HG02642 (cell line): ENCODE measurements around the gene IFNA16.
"Not testable (repeated sequence)": the region's sequence is repeated elsewhere in the genome, so short reads cannot be mapped to it uniquely, and the experiment has no call there.

Experiments used
- ATAC-seq: cut with Tn5 transposase; IDR thresholded peaks from one replicate; pipeline ENCODE4 v1.9.1; 2021; ENCODE audit warnings: mild to moderate bottlenecking; ENCODE audit not compliant: unreplicated experiment, poor library complexity

IFNA16 gene

DNA sequence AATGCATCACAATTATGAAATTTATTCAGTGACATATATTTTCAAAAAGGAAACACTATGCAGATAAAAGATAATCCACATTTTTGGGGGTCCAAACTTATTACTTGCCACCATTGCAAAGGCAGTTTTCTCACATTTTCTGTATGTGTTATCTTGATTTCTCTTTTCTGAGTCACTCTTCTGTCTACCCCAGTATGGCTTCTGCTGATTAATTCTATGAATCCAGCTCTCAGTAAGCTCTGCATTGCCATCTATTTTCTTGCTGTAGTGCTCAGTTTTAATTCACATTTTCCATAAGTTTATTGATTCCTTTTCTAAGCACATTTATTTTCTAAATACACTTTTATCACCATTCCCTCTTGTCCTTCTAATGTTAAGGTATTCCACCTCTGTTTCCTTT lies 11.9 kb downstream of the IFNA16 start:
- ATAC-seq = no peak

DNA sequence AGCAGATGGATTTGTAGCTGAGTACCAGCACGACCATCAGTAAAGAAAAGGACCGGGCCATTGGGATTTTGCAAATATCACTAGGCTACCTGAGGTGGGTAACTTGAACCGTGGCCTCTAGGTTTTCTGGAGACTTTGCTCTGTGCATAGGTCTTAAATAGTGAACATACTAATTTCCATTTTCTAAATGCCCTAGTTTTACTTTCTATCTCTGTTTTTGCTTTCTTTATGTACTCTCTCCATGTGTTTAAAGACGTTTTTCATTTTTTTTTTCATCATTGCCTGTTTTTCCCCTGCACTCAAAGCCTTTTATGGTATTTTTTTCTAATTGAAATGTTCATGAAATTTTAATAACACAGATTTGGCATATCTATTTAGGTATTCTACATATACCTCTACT lies 15.0 kb downstream of the IFNA16 start, which contains the start of gene IFNA7:
TSS of gene IFNA7 (minus strand) at position 101 of the 400 bp plus-strand sequence. CDS start at position 61, 40 bp downstream.
- not testable (repeated sequence) for ATAC-seq

DNA sequence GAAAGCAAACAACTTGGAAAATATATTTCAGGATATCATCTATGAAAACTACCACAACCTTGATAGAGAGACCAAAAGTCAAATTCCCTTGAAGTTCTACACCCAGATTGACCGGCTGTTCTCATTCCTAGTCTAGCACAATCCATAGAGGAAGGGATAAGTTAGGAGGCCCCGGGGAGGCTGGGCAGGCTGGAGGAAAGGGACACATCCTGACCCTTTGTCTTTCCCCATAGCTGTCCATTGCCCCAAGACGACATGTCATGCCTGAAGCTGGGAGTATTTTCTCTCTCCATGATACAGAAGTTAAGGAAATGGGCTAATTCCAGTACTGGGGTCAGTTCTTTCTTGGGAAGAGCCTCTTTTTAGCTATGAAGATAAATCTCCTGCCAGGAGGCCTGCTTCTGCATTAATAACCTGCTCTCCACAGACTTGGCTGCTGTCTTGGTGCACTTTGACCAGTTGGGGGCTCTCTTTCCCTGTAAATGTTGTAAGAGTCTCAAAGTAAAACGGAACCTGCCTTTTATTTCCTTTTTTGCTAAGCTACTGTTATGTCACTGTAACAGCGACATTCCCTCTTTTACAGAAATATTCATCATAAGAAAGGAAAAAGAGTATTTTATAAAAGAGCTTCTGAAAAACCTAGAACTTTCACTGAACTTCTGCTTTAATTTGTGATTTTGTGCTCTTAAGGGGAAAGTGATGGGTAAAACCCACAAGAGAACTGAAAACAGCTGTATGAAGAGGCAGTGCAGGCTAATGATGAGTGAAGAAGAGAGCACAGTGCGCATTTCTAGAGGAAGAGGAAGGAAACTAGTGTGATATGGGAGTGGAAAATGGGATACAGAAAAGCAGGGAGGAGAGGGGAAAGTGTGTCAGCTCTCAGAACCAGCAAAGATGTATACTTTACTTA lies 22.0 kb downstream of the IFNA16 start:
- ATAC-seq = peak; percentile 96

DNA sequence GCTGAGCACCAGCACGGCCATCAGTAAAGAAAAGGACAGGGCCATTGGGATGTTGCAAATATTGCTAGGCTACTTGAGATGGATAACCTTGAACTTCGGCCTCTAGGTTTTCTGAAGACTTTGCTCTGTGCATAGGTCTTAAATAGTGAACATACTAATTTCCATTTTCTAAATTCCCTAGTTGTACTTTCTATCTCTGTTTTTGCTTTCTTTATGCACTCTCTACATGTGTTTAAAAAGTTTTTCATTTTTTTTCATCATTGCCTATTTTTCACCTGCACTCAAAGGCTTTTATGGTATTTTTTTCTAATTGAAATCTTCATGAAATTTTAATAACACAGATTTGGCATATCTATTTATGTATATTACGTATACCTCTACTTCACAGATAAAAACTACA lies 29.6 kb downstream of the IFNA16 start, which contains the start of gene IFNA4:
TSS of gene IFNA4 (minus strand) at position 101 of the 400 bp plus-strand sequence. CDS start at position 45, 56 bp downstream.
- not testable (repeated sequence) for ATAC-seq

DNA sequence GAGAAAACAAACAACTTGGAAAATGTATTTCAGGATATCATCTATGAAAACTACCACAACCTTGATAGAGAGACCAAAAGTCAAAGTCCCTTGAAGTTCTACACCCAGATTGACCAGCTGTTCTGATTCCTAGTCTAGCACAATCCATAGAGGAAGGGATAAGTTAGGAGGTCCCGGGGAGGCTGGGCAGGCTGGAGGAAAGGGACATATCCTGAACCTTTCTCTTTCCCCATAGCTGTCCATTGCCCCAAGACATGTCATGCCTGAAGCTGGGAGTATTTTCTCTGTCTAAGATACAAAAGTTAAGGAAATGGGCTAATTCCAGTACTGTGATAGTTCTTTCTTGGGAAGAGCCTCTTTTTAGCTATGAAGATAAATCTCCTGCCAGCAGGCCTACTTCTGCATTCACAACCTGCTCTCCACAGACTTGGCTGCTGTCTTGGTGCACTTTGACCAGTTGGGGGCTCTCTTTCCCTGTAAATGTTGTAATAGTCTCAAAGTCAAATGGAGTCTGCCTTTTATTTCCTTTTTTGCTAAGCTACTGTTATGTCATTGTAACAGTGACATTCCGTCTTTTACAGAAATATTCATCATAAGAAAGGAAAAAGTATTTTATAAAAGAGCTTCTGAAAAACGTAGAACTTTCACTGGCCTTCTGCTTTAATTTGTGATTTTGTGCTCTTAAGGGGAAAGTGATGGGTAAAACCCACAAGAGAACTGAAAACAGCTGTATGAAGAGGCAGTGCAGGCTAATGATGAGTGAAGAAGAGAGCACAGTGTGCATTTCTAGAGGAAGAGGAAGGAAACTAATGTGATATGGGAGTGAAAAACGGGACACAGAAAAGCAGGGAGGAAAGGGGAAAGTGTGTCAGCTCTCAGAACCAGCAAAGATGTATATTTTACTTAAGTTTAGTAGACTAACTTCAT lies 34.0 kb downstream of the IFNA16 start:
- ATAC-seq = peak; percentile 98

DNA sequence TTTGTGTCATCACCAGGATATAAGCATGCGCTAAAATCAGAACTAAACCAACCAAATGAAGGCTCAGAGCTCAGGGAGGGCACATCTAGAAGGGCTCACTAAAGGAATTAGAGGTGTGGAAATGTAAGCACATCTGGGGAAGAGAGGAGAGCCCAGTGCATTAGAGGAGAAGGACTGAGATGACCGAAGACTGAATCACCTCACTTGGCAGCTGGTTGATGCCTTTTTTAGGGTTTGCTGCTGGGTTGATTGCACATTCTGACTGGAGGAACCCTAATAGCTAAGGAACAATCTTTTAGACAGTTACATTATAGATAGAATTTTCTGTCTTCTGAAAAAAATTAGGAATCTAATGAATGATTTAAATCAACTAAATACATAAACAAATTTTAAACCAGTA lies 42.4 kb downstream of the IFNA16 start:
- ATAC-seq = no peak

DNA sequence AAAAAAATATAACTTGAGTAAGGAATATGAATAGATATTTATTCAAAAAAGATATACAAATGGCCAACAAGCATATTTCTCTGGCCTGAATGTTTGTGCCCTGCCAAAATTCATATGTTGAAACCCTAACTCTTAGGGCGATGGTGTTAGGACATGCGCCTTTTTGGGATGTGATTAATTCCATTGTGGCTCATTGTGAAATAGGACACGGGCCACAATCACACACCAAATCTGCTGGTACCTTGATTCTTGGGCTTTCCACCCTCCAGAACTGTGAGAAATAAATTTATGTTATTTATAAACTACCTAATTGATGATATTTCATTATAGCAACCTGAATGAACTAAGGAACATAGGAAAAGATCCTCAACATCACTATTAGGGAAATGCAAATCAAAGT lies 45.0 kb downstream of the IFNA16 start:
- ATAC-seq = no peak

DNA sequence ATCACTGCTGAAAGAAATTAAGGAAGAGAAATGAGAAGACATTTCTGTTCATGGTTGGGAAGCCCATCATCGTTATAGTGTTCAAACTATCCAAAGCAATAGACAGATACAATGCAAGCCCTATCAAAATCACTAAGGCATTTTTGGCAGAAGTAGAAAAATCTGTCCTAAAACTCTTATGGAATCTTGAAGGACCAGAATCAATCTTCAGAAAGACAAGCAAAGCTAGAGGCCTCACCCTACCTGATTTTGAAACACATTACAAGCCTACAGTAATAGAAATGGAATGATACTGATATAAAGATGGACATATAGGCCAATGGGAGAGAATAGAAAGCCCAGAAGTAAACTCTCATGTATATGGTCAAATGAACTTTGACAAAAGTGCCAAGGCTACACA lies 45.8 kb downstream of the IFNA16 start:
- no peak for ATAC-seq

DNA sequence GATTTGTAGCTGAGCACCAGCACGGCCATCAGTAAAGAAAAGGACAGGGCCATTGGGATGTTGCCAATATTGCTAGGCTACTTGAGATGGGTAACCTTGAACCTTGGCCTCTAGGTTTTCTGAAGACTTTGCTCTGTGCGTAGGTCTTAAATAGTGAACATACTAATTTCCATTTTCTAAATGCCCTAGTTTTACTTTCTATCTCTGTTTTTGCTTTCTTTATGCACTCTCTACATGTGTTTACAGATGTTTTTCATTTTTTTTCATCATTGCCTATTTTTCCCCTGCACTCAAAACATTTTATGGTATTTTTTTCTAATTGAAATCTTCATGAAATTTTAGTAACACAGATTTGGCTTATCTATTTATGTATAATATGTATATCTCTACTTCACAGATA lies 50.6 kb downstream of the IFNA16 start, which contains the start of gene IFNA21:
TSS of gene IFNA21 (minus strand) at position 101 of the 400 bp plus-strand sequence. CDS start at position 53, 48 bp downstream.
- ATAC-seq = not testable (repeated sequence)
